Cardiac muscle cell (in vitro differentiated cells and primary cell): ENCODE measurements around the gene PSTPIP1. TPM values are rescaled to one million over a fixed set of nuclear protein-coding genes. Genes with fewer than 3 reads are reported as not detected.

Experiments
- DNase-seq, 2 donors: peaks; one replicate each; pipeline versions ENCODE4 v3.0.0 to v3.0.0-alpha.2; 2010 to 2017; ENCODE audit warnings: low read depth in 1 of 2, low spot score in 1 of 2
- H3K27ac ChIP-seq: fragments of 200-600 bp; sonication (generic); 2 replicates; pipeline ENCODE4 v1.5.1; 2016
- H3K27me3 ChIP-seq: fragments of 200-600 bp; sonication (generic); 2 replicates; pipeline ENCODE4 v1.6.0; 2016; ENCODE audit warnings: control low read depth
- H3K36me3 ChIP-seq: fragments of 200-600 bp; sonication (generic); 2 replicates; pipeline ENCODE4 v1.5.1; 2016; ENCODE audit warnings: control low read depth
- H3K4me1 ChIP-seq: fragments of 200-600 bp; sonication (generic); 2 replicates; pipeline ENCODE4 v1.8.1; 2017; ENCODE audit warnings: low read depth, mild to moderate bottlenecking, mixed run types
- H3K4me3 ChIP-seq: fragments of 200-600 bp; sonication (generic); 2 replicates; pipeline ENCODE4 v1.5.1; 2016; ENCODE audit warnings: mild to moderate bottlenecking
- H3K9me3 ChIP-seq: fragments of 200-600 bp; sonication (generic); 2 replicates; pipeline ENCODE4 v1.5.1; 2017; ENCODE audit warnings: low read depth, mild to moderate bottlenecking, control low read depth
- CTCF ChIP-seq: IDR thresholded peaks from 2 replicates; pipeline ENCODE4 v1.5.1; 2012; ENCODE audit warnings: low read depth, mild to moderate bottlenecking, low read length
- polyA plus RNA-seq: library from polyadenylated mRNA; unstranded; fragments of >200 nt; fragmentation: Nextera tagmentation; extraction: Ambion mirVana; gene quantifications from 2 replicates; pipeline ENCODE4 v1.2.1, GENCODE V29; 2016
- total RNA-seq: library from RNA; depleted of rRNA; stranded (reverse); fragments of >200 nt; gene quantifications from 2 replicates; pipeline ENCODE4 v1.2.3, GENCODE V29; 2016

PSTPIP1 gene
- total and polyA plus RNA-seq, 2 experiments from 2014 or later: 0.26 to 0.63 TPM

DNA sequence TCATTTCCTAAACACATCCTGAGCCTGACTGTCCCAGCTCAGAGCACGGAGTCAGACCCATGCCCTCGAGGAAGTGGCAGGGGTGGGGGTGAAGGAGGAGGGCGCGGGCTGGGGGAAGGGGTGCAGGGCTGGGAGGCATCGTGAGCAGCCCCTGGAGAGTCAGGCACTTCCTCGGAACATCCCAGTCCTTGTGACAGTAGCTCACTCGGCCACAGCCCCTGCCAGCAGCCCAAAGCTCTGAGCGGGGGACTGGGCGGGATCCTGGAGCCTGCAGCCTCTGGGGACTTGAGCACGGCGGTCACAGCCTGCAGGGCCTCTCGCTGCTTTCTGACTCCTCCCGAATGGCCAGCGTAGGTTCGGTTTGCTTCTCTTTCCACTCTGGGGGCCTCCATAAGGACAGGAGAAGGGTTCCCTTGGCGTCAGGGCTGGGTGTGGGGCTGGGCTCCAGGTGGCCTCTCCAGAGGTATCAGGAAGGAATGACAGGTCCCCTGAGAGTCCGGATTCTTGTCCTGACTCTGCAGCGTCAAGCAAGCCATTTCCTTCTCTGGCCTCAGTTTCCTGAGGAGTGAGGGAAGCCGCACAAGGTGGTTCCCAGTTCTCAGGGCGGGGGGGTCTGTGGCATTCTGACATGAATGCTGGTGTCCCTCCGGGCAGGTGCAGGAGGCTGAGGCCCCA is 20.9 kb downstream of the PSTPIP1 start:
- Histone ChIP-seq H3K4me3 (no peak overlapping the region), H3K4me1 (no peaks in the 10 kb centered on the region), H3K36me3 (no peaks in the 10 kb centered on the region), H3K9me3 (no peaks in the 10 kb centered on the region), H3K27ac (no peak overlapping the region), H3K27me3 (no peaks in the 10 kb centered on the region)
- no peak for DNase-seq
- no peak for TF ChIP-seq CTCF

- no peak for DNase-seq
- TF ChIP-seq CTCF: no peak
- H3K4me3 ChIP-seq: no peak overlapping the region
- no peaks in the 10 kb centered on the region for H3K36me3 ChIP-seq
- no peak overlapping the region for H3K27ac ChIP-seq
- H3K9me3 ChIP-seq: no peaks in the 10 kb centered on the region
- no peaks in the 10 kb centered on the region for H3K4me1 ChIP-seq
- H3K27me3 ChIP-seq: no peaks in the 10 kb centered on the region
Measured at GRCh38 chr15:77016321-77016695, 21.4 kb downstream of the PSTPIP1 start.

DNA sequence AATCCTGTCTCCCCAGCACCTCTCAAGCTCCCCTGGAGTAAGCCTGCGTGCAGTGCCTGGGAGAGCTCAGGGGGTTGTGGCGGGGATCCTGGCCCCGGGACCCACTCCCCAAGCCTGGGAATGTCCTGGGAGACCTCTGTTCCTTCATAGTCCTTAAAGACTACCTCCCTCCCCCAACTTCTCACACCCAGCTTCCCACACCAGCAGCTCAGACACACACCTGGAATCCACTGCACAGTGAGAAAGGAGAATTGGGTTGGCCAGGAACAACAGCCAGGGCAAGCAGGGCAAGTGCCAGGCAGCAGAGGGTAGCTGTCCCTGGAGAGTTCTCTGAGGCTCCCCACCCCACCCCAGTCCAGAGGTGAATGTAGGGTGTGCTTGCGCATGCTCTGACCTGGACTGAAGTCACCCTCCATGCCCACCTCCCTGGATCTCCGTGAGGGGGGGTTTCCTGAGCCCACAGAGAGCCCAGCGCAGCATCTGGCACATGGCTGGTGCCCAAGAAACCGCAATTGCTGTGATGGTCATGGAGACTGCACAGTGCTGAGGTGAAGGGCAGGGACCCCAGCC is 22.2 kb downstream of the PSTPIP1 start:
- Histone ChIP-seq H3K27me3 (no peaks in the 10 kb centered on the region), H3K27ac (no peak overlapping the region), H3K36me3 (no peaks in the 10 kb centered on the region), H3K4me1 (no peaks in the 10 kb centered on the region), H3K9me3 (no peaks in the 10 kb centered on the region), H3K4me3 (no peak overlapping the region)
- DNase-seq: no peak
- TF ChIP-seq CTCF: no peak

GRCh38 chr15:77017761-77018720 is 23.1 kb downstream of the PSTPIP1 start:
- H3K36me3 ChIP-seq: no peaks in the 10 kb centered on the region
- H3K27ac ChIP-seq: no peak overlapping the region
- TF ChIP-seq CTCF: no peak
- H3K4me3 ChIP-seq: no peak overlapping the region
- no peaks in the 10 kb centered on the region for H3K9me3 ChIP-seq
- no peaks in the 10 kb centered on the region for H3K27me3 ChIP-seq
- DNase-seq: no peak
- no peaks in the 10 kb centered on the region for H3K4me1 ChIP-seq

GRCh38 chr15:77018796-77019505 is 24.0 kb downstream of the PSTPIP1 start:
- Histone ChIP-seq H3K36me3 (no peaks in the 10 kb centered on the region), H3K9me3 (no peaks in the 10 kb centered on the region), H3K27ac (no peak overlapping the region), H3K4me1 (no peaks in the 10 kb centered on the region), H3K27me3 (no peaks in the 10 kb centered on the region), H3K4me3 (no peak overlapping the region)
- no peak for TF ChIP-seq CTCF
- no peak for DNase-seq
